Gastroesophageal sphincter (tissue), 4 donors: ENCODE data around the gene DDX10. TPM values are rescaled to one million over a fixed set of nuclear protein-coding genes. Genes with fewer than 3 reads are reported as not detected.

Experiments
- ATAC-seq: fragments of 150-250 bp; one replicate; pipeline ENCODE4 v1.9.1; 2016; ENCODE audit warnings: mild to moderate bottlenecking, moderate library complexity
- H3K27ac ChIP-seq, 4 donors: fragments of 200-600 bp; sonication (generic) in 3 of 4; 1 replicate in 3 of 4; 2 replicates in 1 of 4; pipeline ENCODE4 v1.5.1; 2016 to 2019
- H3K27me3 ChIP-seq: fragments of 200-600 bp; sonication (generic); one replicate; pipeline ENCODE4 v1.5.1; 2019
- H3K36me3 ChIP-seq, 2 donors: fragments of 200-600 bp; sonication (generic); one replicate each; pipeline ENCODE4 v1.5.1; 2019; ENCODE audit warnings: control low read depth in 1 of 2
- H3K4me1 ChIP-seq, 3 donors: fragments of 200-600 bp; sonication (generic); 1 replicate in 2 of 3; 2 replicates in 1 of 3; pipeline ENCODE4 v1.5.1; 2016 to 2019; ENCODE audit warnings: control low read depth in 2 of 3
- H3K4me3 ChIP-seq, 2 donors: fragments of 200-600 bp; sonication (generic); one replicate each; pipeline ENCODE4 v1.5.1; 2019; ENCODE audit warnings: mild to moderate bottlenecking in 1 of 2, moderate library complexity in 1 of 2
- H3K9me3 ChIP-seq, 3 donors: fragments of 200-600 bp; sonication (generic); one replicate each; pipeline ENCODE4 v1.5.1; 2017 to 2019; ENCODE audit warnings: control low read depth in 2 of 3
- CTCF ChIP-seq, 4 experiments: fragments of 200-600 bp in 2 of 4; fragments of 450-650 bp in 2 of 4; sonication (generic) in 1 of 4; IDR thresholded peaks; one replicate each; pipeline ENCODE4 v1.5.1; 2017 to 2019; ENCODE audit warnings: antibody characterized with exemption in 4 of 4, mild to moderate bottlenecking in 2 of 4, moderate library complexity in 2 of 4
- EP300 ChIP-seq: sonication (generic); formaldehyde crosslinking; IDR thresholded peaks from one replicate; pipeline ENCODE4 v1.6.1; 2017; ENCODE audit warnings: antibody characterized with exemption, mild to moderate bottlenecking
- POLR2A ChIP-seq, 2 donors: fragments of 450-650 bp; IDR thresholded peaks; one replicate each; pipeline ENCODE4 v1.6.1; 2017; ENCODE audit warnings: antibody characterized with exemption in 2 of 2, mild to moderate bottlenecking in 2 of 2, moderate library complexity in 1 of 2
- POLR2AphosphoS5 ChIP-seq: sonication (generic); formaldehyde crosslinking; IDR thresholded peaks from one replicate; pipeline ENCODE4 v1.6.1; 2017; ENCODE audit warnings: antibody characterized with exemption
- WGBS, 2 donors: methylation state at CpG; one replicate each; pipeline ENCODE4 v1.1.5; 2018; ENCODE audit warnings: low coverage in 1 of 2; 5-methylcytosine and 5-hydroxymethylcytosine counted together
- total RNA-seq, 4 donors: library from RNA; depleted of rRNA; stranded (reverse); fragments of >200 nt; gene quantifications; one replicate each; pipeline ENCODE4 v1.1.0, GENCODE V29; 2016

The DDX10 gene
- total RNA-seq, 4 donors from 2014 or later = 16.3 to 44.8 (median 22.5) TPM

DNA sequence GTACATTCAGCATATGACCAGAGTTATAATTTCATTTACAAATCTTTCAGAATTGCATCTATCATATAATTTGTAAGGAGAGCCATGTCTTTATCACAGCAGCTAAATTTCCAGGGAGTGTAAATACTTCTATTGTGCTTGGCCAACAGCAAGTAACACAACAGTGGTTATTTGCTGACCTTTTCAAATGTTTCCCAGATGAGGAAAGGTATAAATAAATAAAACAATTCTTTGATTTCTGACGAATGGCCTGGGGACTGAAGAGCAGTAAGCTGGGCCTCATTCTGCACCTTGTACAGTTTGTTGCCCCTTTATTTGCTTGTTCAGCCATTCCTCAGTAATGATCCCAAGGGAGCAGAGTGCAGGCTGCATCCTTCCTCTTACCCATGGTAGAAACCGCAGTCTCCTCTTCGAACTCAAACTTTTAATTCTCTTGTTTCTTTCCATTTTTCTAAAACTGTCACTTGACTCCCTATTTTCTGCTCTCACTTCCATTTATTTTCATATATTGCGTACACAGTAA, 132.8 kb downstream of the DDX10 start:
- WGBS, 2 donors = 85 to 93% methylated on average over 4 of the region's 4 CpGs
- TF ChIP-seq CTCF (IDR thresholded peaks at IDR 0.05) (no peak), EP300 (no peak), POLR2A (IDR thresholded peaks at IDR 0.05) (no peak), POLR2AphosphoS5 (no peak)

GRCh38 chr11:108802492-108802891, 137.6 kb downstream of the DDX10 start:
- no peak overlapping the region for H3K27ac ChIP-seq

More for the DNA sequence above, 132.8 kb downstream of the DDX10 start:
- H3K4me1 ChIP-seq = no peaks in the 10 kb centered on the region
- no peak overlapping the region for H3K27ac ChIP-seq
- no peaks in the 10 kb centered on the region for H3K36me3 ChIP-seq
- ATAC-seq = no peak
- no peak overlapping the region for H3K4me3 ChIP-seq
- no peaks in the 10 kb centered on the region for H3K9me3 ChIP-seq
- no peaks in the 10 kb centered on the region for H3K27me3 ChIP-seq

DNA sequence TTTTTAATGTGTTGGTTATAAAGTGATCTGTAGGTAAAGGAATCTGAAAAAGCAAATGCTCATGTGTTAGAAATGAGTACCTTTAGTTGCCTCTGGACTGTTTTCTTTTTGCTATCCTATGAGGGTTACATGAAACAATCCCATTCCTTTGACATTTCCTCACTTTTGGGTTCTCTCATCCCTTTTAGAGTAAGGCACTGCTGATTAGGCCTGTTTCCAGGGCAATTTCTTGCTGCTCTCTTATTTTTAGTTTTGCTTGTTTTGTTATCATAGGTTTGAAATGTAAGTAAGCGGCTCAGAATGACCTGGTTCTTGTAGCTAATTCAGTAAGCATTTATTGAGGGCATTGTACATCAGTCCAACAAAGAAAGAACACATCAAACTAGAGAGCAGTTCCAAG, 138.9 kb downstream of the DDX10 start:
- no peaks in the 10 kb centered on the region for H3K27me3 ChIP-seq
- no peaks in the 10 kb centered on the region for H3K36me3 ChIP-seq
- H3K27ac ChIP-seq = no peak overlapping the region
- no peak for ATAC-seq
- H3K9me3 ChIP-seq = no peaks in the 10 kb centered on the region
- no peak for TF ChIP-seq CTCF (IDR thresholded peaks at IDR 0.05)
- TF ChIP-seq POLR2A (IDR thresholded peaks at IDR 0.05) = no peak
- no peak for TF ChIP-seq EP300
- no peak for TF ChIP-seq POLR2AphosphoS5
- WGBS, 2 donors = 60 to 75% methylated on average over 1 of the region's 1 CpG
- H3K4me1 ChIP-seq = no peaks in the 10 kb centered on the region
- H3K4me3 ChIP-seq = no peak overlapping the region

More at GRCh38 chr11:108802492-108802891, 137.6 kb downstream of the DDX10 start:
- 81 to 83% methylated on average over 1 of the region's 1 CpG for WGBS, 2 donors
- no peak for TF ChIP-seq POLR2AphosphoS5
- TF ChIP-seq EP300 = no peak
- no peak for TF ChIP-seq CTCF (IDR thresholded peaks at IDR 0.05)
- no peak for TF ChIP-seq POLR2A (IDR thresholded peaks at IDR 0.05)
- H3K27me3 ChIP-seq = no peaks in the 10 kb centered on the region
- H3K4me3 ChIP-seq = no peak overlapping the region
- H3K9me3 ChIP-seq = no peaks in the 10 kb centered on the region
- ATAC-seq = no peak
- no peaks in the 10 kb centered on the region for H3K36me3 ChIP-seq
- H3K4me1 ChIP-seq = no peaks in the 10 kb centered on the region

- no peak for TF ChIP-seq POLR2A (IDR thresholded peaks at IDR 0.05)
- TF ChIP-seq EP300 = no peak
- no peak for TF ChIP-seq CTCF (IDR thresholded peaks at IDR 0.05)
- TF ChIP-seq POLR2AphosphoS5 = no peak
- Histone ChIP-seq H3K27me3 (no peaks in the 10 kb centered on the region), H3K9me3 (no peaks in the 10 kb centered on the region), H3K27ac (no peak overlapping the region), H3K4me3 (no peak overlapping the region), H3K36me3 (no peaks in the 10 kb centered on the region), H3K4me1 (no peaks in the 10 kb centered on the region)
- no peak for ATAC-seq
- 81 to 100% methylated on average over 1 to 2 of the region's 2 CpGs for WGBS, 2 donors
These were observed 139.6 kb downstream of the DDX10 start for GRCh38 chr11:108804511-108804910.

GRCh38 chr11:108805030-108805429, 140.2 kb downstream of the DDX10 start:
- Histone ChIP-seq H3K4me1 (no peaks in the 10 kb centered on the region), H3K27ac (no peak overlapping the region), H3K36me3 (no peaks in the 10 kb centered on the region), H3K27me3 (no peaks in the 10 kb centered on the region), H3K9me3 (no peaks in the 10 kb centered on the region), H3K4me3 (no peak overlapping the region)
- TF ChIP-seq POLR2AphosphoS5 = no peak
- no peak for TF ChIP-seq CTCF (IDR thresholded peaks at IDR 0.05)
- TF ChIP-seq POLR2A (IDR thresholded peaks at IDR 0.05) = no peak
- no peak for TF ChIP-seq EP300
- no peak for ATAC-seq
- WGBS, 2 donors = 81 to 94% methylated on average over 2 of the region's 2 CpGs
